HEK293 (cell line): ENCODE data around the gene TMEM100.

Source experiments
- KLF1 ChIP-seq: fragments of 450-650 bp; formaldehyde crosslinking; IDR thresholded peaks from 2 replicates; pipeline ENCODE4 v1.5.1; 2016; ENCODE audit warnings: missing biosample characterization, missing genetic modification characterization
- TCF7L2 ChIP-seq: IDR thresholded peaks from 2 replicates; pipeline ENCODE4 v1.6.1; 2011; ENCODE audit warnings: low read depth, mild to moderate bottlenecking, inconsistent platforms, low read length, moderate library complexity, borderline replicate concordance
- ZFP41 ChIP-seq: fragments of 450-650 bp; formaldehyde crosslinking; IDR thresholded peaks from 2 replicates; pipeline ENCODE4 v1.5.1; 2016; ENCODE audit warnings: missing biosample characterization, missing genetic modification characterization, borderline replicate concordance
- ZNF121 ChIP-seq: fragments of 450-650 bp; formaldehyde crosslinking; IDR thresholded peaks from 2 replicates; pipeline ENCODE4 v1.5.1; 2016; ENCODE audit warnings: missing biosample characterization, missing genetic modification characterization
- ZNF274 ChIP-seq, 2 experiments: fragments of 200-500 bp in 1 of 2; fragments of 450-650 bp in 1 of 2; sonication (Bioruptor generic) in 1 of 2; formaldehyde crosslinking in 1 of 2; IDR thresholded peaks; 2 replicates each; pipeline versions ENCODE4 v1.5.1 to v1.6.1; 2014 to 2016; ENCODE audit warnings: borderline replicate concordance in 1 of 2, inconsistent platforms in 1 of 2, low read length in 1 of 2, missing biosample characterization in 1 of 2, missing genetic modification characterization in 1 of 2
- ZNF600 ChIP-seq: fragments of 450-650 bp; formaldehyde crosslinking; IDR thresholded peaks from 2 replicates; pipeline ENCODE4 v1.5.1; 2016; ENCODE audit warnings: missing biosample characterization, missing genetic modification characterization
- TF ChIP-seq, protein P1 (sequence below): fragments of 450-650 bp; formaldehyde crosslinking; IDR thresholded peaks from 2 replicates; pipeline ENCODE4 v1.5.1; 2016; ENCODE audit warnings: missing biosample characterization, missing genetic modification characterization
- TF ChIP-seq, protein P2 (sequence below): fragments of 450-650 bp; formaldehyde crosslinking; IDR thresholded peaks from 2 replicates; pipeline ENCODE4 v1.5.1; 2016; ENCODE audit warnings: missing biosample characterization, missing genetic modification characterization
- TF ChIP-seq, protein P3 (sequence below): fragments of 450-650 bp; formaldehyde crosslinking; IDR thresholded peaks from 2 replicates; pipeline ENCODE4 v1.5.1; 2016; ENCODE audit warnings: missing biosample characterization, missing genetic modification characterization, low read depth

DNA sequence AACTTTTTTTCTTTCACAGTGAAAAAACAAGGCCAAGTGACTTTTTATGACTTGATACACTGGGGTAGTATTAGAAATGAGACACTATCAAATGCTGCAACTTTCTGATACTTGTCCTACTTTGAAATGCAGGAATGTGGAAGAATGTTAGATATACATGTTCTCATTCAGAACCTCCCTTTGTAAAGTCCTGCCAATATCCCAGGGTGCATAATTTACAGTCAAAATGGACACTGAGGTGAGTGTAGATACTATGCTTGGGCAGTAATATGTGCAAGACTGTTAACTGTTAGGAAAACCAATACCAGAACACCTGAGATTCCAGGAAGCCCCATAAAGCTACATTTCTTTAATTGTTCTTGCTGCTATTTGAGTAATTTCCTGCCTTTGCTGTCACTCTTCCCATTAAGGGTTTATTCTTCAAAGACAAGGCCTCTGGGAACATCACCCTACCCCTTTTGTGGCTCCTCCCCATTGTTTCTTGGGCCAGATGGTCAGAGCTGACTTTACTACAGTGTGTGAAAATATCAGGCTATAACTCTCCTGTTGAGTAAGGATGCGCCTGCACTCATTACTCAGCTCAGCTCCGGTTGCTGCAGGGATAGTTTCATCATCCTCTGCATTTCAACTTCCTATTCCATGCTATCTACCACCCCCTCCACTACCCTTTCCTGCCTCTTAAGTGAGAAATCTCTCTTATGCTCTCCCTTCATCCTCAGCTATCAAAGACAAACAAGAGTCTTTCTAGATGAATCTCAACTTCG, 48.7 kb downstream of the TMEM100 start:
- TF ChIP-seq ZNF121 (tag by site-specific recombination) = no peak
- TF ChIP-seq, protein P1, sequence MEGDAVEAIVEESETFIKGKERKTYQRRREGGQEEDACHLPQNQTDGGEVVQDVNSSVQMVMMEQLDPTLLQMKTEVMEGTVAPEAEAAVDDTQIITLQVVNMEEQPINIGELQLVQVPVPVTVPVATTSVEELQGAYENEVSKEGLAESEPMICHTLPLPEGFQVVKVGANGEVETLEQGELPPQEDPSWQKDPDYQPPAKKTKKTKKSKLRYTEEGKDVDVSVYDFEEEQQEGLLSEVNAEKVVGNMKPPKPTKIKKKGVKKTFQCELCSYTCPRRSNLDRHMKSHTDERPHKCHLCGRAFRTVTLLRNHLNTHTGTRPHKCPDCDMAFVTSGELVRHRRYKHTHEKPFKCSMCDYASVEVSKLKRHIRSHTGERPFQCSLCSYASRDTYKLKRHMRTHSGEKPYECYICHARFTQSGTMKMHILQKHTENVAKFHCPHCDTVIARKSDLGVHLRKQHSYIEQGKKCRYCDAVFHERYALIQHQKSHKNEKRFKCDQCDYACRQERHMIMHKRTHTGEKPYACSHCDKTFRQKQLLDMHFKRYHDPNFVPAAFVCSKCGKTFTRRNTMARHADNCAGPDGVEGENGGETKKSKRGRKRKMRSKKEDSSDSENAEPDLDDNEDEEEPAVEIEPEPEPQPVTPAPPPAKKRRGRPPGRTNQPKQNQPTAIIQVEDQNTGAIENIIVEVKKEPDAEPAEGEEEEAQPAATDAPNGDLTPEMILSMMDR (tag by site-specific recombination) = no peak
- TF ChIP-seq, protein P2, sequence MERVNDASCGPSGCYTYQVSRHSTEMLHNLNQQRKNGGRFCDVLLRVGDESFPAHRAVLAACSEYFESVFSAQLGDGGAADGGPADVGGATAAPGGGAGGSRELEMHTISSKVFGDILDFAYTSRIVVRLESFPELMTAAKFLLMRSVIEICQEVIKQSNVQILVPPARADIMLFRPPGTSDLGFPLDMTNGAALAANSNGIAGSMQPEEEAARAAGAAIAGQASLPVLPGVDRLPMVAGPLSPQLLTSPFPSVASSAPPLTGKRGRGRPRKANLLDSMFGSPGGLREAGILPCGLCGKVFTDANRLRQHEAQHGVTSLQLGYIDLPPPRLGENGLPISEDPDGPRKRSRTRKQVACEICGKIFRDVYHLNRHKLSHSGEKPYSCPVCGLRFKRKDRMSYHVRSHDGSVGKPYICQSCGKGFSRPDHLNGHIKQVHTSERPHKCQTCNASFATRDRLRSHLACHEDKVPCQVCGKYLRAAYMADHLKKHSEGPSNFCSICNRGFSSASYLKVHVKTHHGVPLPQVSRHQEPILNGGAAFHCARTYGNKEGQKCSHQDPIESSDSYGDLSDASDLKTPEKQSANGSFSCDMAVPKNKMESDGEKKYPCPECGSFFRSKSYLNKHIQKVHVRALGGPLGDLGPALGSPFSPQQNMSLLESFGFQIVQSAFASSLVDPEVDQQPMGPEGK (tag by site-specific recombination) = no peak
- TF ChIP-seq KLF1 (tag by site-specific recombination) = no peak
- TF ChIP-seq, protein P3, sequence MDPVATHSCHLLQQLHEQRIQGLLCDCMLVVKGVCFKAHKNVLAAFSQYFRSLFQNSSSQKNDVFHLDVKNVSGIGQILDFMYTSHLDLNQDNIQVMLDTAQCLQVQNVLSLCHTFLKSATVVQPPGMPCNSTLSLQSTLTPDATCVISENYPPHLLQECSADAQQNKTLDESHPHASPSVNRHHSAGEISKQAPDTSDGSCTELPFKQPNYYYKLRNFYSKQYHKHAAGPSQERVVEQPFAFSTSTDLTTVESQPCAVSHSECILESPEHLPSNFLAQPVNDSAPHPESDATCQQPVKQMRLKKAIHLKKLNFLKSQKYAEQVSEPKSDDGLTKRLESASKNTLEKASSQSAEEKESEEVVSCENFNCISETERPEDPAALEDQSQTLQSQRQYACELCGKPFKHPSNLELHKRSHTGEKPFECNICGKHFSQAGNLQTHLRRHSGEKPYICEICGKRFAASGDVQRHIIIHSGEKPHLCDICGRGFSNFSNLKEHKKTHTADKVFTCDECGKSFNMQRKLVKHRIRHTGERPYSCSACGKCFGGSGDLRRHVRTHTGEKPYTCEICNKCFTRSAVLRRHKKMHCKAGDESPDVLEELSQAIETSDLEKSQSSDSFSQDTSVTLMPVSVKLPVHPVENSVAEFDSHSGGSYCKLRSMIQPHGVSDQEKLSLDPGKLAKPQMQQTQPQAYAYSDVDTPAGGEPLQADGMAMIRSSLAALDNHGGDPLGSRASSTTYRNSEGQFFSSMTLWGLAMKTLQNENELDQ (tag by site-specific recombination) = no peak
- no peak for TF ChIP-seq ZNF600 (tag by site-specific recombination)
- TF ChIP-seq ZFP41 = no peak
- TF ChIP-seq ZNF274 (IDR thresholded peaks at IDR 0.05; ENCODE audit: low read length) = no peak
- TF ChIP-seq ZNF274 (tag by site-specific recombination; IDR thresholded peaks at IDR 0.05; ENCODE audit: borderline replicate concordance) = no peak
- no peak for TF ChIP-seq TCF7L2
